Left hindlimb (tissue), 1 donor: ENCODE results near the gene FRYL.
"Not testable (repeated sequence)": the region's sequence is repeated elsewhere in the genome, so short reads cannot be mapped to it uniquely, and the experiment has no call there.

Experiments used
- DNase-seq: peaks from one replicate; pipeline ENCODE4 v3.0.0-alpha.2; 2018

The FRYL gene

DNA sequence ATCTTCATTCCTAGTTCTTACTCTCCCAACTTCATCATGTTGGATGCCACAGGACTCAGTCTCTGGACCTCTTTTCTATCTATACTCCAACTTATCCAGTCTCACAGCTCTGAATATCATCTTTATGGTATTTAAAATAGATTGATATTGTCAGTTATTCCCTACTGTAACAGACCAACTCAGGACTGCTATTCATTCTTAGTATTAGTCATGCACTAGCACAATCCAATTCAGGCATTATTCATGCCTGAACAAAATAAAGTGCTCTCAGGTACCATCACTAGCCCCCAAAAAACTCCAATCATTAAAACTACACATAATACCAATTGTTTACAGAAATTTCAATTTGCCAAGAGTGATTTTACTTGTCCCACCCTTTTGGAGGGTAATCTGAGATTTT lies 37.7 kb downstream of the FRYL start:
- no peak for DNase-seq

DNA sequence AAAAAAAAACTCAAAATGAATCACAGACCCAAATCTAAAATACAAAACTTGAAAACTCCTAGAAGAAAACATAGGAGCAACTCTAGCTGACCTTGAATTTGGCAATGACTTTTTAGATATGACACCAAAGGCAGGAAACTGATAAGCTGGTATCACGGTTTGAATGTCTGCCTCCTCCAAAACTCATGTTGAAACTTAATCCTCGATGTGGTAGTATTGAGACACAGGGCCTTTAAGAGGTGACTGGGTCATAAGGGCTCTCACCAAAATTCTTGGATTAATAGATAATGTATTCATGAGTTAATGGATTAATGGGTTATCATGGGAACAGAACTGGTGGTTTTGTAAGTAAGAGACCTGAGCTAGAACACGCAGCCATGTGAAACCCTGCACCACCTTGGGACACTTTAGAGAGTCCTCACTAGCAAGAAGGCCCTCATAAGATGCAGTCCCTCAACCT lies 40.5 kb downstream of the FRYL start:
- no peak for DNase-seq

DNA sequence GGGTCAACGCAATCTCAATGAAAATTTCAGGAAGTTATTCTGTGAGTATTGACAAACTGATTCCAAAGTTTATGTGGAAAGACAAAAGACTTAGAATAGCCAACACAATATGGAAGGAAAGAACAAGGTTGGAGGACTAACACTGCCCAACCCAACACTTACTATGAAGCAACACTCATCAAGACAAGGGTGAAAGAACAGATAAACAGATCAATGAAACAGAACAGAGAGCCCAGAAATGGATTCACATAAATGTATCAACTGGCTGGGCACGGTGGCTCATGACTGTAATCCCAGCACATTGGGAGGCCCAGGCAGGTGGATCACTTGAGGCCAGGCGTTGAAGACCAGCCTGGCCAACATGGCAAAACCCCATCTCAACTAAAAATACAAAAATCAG lies 41.2 kb downstream of the FRYL start:
- no peak for DNase-seq

- not testable (repeated sequence) for DNase-seq
These were observed 51.1 kb downstream of the FRYL start for GRCh38 chr4:48728906-48729496.

GRCh38 chr4:48727666-48728459 lies 52.2 kb downstream of the FRYL start:
- no peak for DNase-seq

GRCh38 chr4:48725414-48725813 lies 54.7 kb downstream of the FRYL start:
- DNase-seq = no peak

- DNase-seq = no peak
These were observed 57.3 kb downstream of the FRYL start for GRCh38 chr4:48722509-48723446.

- no peak for DNase-seq
These were observed 59.6 kb downstream of the FRYL start for GRCh38 chr4:48720459-48720858.

GRCh38 chr4:48718818-48719465 lies 61.1 kb downstream of the FRYL start:
- no peak for DNase-seq

GRCh38 chr4:48716285-48716684 lies 63.8 kb downstream of the FRYL start:
- not testable (repeated sequence) for DNase-seq

DNA sequence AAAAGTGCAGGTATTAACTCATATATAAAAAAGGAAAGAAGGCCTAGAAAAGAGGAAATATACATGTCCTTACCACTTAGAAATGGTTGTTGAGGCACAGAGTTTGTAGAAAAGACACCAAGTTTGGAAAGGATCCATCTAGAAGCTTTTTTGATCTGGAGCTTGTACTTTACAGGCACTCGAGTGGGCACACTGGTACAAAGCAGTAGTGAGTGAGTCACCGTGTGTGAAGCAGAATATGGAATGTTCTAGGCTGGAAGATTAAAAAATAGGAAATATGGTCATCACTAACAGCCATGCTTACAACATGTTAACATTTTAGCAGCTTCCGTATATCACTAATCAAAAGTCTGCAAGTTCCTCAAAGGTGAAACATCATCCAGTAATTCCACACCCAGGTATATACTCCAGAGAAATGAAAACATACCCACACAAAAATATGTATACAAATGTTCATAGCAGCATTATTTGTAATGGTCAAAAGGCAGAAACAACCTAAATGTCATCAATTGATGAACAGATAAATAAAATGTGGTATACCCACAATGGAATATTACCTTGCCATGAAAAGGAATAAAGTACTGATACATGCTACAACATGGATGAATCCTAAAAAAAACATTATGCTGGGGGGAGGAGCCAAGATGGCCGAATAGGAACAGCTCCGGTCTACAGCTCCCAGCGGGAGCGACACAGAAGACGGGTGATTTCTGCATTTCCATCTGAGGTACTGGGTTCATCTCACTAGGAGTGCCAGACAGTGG lies 69.5 kb downstream of the FRYL start:
- no peak for DNase-seq

DNA sequence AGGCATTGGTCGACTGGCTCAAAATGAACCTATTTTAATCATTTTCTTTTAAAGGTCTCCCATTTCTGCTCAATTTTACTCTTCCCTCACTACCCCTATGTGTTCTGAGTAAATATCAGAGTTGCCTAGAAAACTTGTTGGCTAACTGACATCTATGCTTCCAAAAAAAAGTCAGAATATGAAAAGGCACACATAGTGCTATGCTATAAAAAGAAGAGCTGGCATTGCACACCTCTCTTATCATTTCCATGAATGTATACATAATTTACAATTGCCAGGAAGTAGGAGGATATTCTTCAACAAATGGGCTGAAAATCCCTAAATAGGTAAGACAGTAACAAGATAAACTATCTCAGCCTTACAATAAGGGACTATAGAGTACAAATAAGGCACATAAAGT lies 70.2 kb downstream of the FRYL start:
- no peak for DNase-seq

DNA sequence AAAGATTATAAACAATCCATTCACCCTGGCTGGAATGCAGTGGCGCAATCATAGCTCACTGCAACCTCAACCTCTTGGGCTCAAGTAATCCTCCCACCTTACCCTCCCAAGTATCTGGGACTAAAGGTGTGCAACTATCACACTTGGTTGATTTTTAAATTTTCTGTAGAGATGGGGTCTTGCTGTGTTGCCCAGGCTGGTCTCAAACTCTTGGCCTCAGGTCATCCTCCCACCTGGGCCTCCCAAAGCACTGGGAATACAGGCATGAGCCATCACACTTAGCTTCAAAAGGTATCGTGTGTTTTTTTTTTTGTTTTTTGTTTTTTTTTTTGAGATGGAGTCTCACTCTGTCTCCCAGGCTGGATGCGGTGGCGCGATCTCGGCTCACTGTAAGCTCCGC lies 71.5 kb downstream of the FRYL start:
- DNase-seq = no peak

DNA sequence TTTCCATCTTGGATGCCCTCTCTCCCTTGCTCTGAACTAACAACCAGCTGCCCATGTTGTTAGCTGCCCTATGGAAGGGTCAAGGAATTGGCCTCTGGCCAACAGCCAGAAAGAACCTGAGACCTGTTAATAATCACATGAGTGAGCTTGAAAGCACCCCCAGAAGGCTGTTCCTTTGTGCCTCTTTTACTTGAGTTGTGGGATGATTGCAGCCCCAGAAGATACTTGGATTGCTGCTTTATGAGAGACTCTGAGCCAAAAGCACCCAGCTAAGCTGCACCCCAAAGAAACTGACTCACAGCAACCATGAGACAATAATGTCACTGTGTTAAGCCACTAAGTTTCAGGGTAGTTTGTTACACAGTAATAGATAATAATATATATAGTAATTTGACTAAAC lies 73.3 kb downstream of the FRYL start:
- no peak for DNase-seq

DNA sequence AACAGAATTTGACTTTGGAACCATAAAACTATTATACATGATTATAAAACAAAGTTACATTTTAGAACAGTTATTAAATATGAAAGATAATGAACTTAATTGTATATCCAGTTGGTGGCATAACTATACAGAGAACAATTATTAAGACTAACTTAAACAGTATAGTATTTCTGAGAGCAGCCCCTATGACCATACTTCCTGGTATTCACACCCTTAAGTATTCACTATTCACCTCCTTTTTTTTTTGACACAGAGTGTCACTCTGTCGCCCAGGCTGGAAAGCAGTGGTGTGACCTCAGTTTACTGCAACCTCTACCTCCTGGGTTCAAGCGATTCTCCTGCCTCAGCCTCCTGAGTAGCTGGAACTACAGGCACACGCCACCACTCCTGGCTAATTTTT lies 74.5 kb downstream of the FRYL start:
- DNase-seq = no peak

DNA sequence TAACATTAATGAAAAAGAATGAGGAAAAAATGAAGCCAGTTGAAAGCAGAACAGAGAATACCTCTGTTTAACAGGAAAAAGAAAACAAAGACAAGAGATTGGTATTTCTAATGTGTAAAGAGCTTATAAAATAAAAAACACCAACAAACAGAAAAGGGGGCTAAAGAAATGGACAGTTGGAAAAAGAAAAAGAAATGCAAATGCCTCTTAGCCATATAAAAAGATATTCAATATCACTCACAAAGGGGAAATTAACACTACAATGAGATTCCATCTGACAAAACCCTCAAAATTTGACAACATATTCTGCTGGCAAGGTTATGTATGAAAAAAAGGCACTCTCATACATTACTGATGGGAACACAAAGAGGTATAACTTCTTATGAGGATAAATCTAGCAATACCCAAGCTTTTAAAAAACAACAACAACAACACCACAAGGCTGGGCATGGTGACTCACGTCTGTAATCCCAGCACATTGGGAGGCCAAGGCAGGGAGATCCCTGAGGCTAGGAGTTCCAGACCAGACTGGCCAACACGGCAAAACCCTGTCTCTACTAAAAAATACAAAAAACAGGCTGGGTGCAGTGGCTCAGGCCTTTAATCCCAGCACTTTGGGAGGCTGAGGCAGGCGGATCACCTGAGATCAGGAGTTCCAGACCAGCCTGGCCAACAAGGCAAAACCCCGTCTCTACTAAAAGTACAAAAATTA lies 75.8 kb downstream of the FRYL start:
- DNase-seq = no peak

GRCh38 chr4:48699475-48699874 lies 80.6 kb downstream of the FRYL start:
- no peak for DNase-seq

- DNase-seq = peak; percentile 33
These were observed 81.8 kb downstream of the FRYL start for GRCh38 chr4:48698029-48698971.

DNA sequence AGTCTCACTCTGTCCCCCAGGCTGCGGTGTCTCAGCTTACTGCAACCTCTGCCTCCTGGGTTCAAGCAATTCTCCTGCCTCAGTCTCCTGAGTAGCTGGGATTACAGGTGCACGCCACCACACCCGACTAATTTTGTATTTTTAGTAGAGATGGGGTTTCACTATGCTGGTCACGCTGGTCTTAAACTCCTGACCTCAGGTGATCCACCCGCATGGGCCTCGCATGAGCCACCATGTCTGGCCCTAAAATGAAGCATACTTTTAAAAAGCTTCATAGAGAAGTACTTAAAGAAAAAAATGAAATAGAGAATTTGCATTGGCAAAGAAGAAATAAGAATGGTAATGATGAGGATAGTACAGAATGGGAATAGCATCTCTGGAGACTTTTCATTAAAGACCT lies 82.6 kb downstream of the FRYL start:
- DNase-seq = not testable (repeated sequence)

DNA sequence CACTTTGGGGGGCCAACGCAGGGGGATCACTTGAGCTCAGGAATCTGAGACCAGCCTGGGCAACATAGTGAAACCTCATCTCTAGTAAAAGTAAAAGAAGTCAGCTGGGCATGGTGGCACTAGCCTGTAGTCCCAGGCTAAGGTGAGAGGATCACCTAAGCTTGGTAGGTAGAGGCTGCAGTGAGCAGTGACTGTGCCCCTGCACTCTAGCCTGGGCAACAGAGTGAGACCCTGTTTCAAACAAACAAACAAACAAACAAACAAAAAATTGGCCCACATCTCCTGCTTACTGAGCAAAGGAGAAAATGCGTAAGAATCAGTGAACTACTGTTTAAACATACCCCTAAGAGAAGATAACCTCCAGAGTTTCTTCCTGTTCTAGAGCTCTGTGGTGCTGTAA lies 85.3 kb downstream of the FRYL start:
- DNase-seq = no peak
